Ishikawa (cell line): ENCODE measurements around the gene ZNF513.

Experiments used
- CEBPB ChIP-seq: IDR thresholded peaks from 2 replicates; pipeline ENCODE4 v1.6.1; 2012
- CREB1 ChIP-seq: IDR thresholded peaks from 2 replicates; pipeline ENCODE4 v1.6.1; 2012; ENCODE audit warnings: low read depth
- EGR1 ChIP-seq: IDR thresholded peaks from 2 replicates; pipeline ENCODE4 v1.6.1; 2012
- EP300 ChIP-seq: IDR thresholded peaks from 2 replicates; pipeline ENCODE4 v1.6.1; 2012; ENCODE audit warnings: borderline replicate concordance
- FOXM1 ChIP-seq: IDR thresholded peaks from 2 replicates; pipeline ENCODE4 v1.6.1; 2012; ENCODE audit warnings: low read depth, borderline replicate concordance
- RAD21 ChIP-seq: IDR thresholded peaks from 2 replicates; pipeline ENCODE4 v1.6.1; 2012; ENCODE audit warnings: low read depth
- REST ChIP-seq: IDR thresholded peaks from 2 replicates; pipeline ENCODE4 v1.6.1; 2012; ENCODE audit warnings: low read depth, mild to moderate bottlenecking
- TAF1 ChIP-seq: IDR thresholded peaks from 2 replicates; pipeline ENCODE4 v1.6.1; 2012; ENCODE audit warnings: low read depth, mild to moderate bottlenecking
- YY1 ChIP-seq: IDR thresholded peaks from 2 replicates; pipeline ENCODE4 v1.6.1; 2012; ENCODE audit warnings: low read depth
- ZBTB7A ChIP-seq: IDR thresholded peaks from 2 replicates; pipeline ENCODE4 v1.6.1; 2012; ENCODE audit warnings: low read depth

- no peak for TF ChIP-seq YY1
- TF ChIP-seq FOXM1: no peak
- 0 out of 2 replicates have a peak, but pooled peaks have one; percentile 5 for TF ChIP-seq EP300
- no peak for TF ChIP-seq TAF1
- TF ChIP-seq REST: no peak
- TF ChIP-seq RAD21: no peak
- no peak for TF ChIP-seq EGR1
- no peak for TF ChIP-seq CREB1
- TF ChIP-seq CEBPB: no peak
- no peak for TF ChIP-seq ZBTB7A
Measured at GRCh38 chr2:27428978-27429541, 48.5 kb upstream of the ZNF513 start.
